Measurements from ENCODE around the gene RS1. TPM values are rescaled to one million over a fixed set of nuclear protein-coding genes. Genes with fewer than 3 reads are reported as not detected.

RS1 gene
- total RNA-seq, result not detected in 2 replicates

GRCh38 chrX:18672008-18672407 is at the start of gene RS1:
Gene RS1, minus strand, starts transcription at chrX:18672108. Its CDS starts 40 bp downstream, at chrX:18672068.

GRCh38 chrX:18707426-18708049 is 35.6 kb upstream of the RS1 start, which contains the start of gene PPEF1:
Gene PPEF1, plus strand, starts transcription at chrX:18707645. Its CDS starts 136 bp downstream, at chrX:18707781.

Other genes starting within 250 kb of the RS1 start
- gene CDKL5, start 246.5 kb downstream of the RS1 start, total RNA-seq, result 5.9 and 6.8 TPM in 2 replicates
- 0.11 TPM in 1 of 2 replicates, not detected in the other for gene PPEF1, start 35.5 kb upstream of the RS1 start, total RNA-seq